WERI-Rb-1 (cell line): Measurements from ENCODE around the gene PHKB.

Source experiments
- DNase-seq: peaks from one replicate; pipeline ENCODE4 v3.0.0-alpha.2; 2020
- H3K27ac ChIP-seq: fragments of 250-450 bp; sonication (Bioruptor Pico); 2 replicates; pipeline ENCODE4 v1.5.1; 2020; ENCODE audit warnings: mild to moderate bottlenecking, moderate library complexity
- H3K27me3 ChIP-seq: fragments of 250-450 bp; sonication (Bioruptor Pico); 2 replicates; pipeline ENCODE4 v1.5.1; 2021; ENCODE audit warnings: mild to moderate bottlenecking, low read depth, moderate library complexity; ENCODE audit not compliant: insufficient read depth, severe bottlenecking
- H3K36me3 ChIP-seq: fragments of 250-450 bp; sonication (Bioruptor Pico); 2 replicates; pipeline ENCODE4 v1.5.1; 2020; ENCODE audit warnings: mild to moderate bottlenecking, moderate library complexity
- H3K4me3 ChIP-seq: 2 replicates; pipeline ENCODE4 v1.5.1; 2011; ENCODE audit warnings: low read depth, mild to moderate bottlenecking, control low read depth, low read length
- H3K9me3 ChIP-seq: fragments of 250-450 bp; sonication (Bioruptor Pico); 2 replicates; pipeline ENCODE4 v1.5.1; 2021; ENCODE audit warnings: mild to moderate bottlenecking, moderate library complexity; ENCODE audit not compliant: severe bottlenecking
- TF ChIP-seq, protein P1 (sequence below): IDR thresholded peaks from 2 replicates; pipeline ENCODE4 v1.5.1; 2011; ENCODE audit warnings: low read depth, mild to moderate bottlenecking, control low read depth, inconsistent platforms, low read length

The PHKB gene

DNA sequence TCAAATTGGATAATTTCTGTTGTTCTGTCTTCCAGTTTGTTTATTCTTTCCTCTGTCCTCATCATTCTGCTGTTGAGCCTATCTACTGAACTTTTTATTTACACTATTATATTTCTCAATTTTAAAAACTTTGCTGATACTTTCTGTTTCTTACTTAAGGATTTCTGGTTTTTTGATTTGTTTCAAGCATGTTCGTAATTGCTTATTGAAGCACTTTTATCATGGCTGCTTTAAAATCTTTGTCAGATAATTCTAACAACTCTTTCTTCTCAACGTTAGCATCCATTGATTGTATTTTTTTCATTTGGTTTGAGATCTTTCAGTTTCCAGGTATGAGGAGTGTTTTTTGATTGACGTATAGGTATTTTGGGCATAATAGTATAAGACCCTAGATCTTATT, 116.9 kb downstream of the PHKB start:
- Histone ChIP-seq H3K36me3 (no peaks in the 10 kb centered on the region), H3K27me3 (no peaks in the 10 kb centered on the region), H3K9me3 (no peaks in the 10 kb centered on the region), H3K27ac (no peak overlapping the region), H3K4me3 (no peak overlapping the region)
- TF ChIP-seq, protein P1, sequence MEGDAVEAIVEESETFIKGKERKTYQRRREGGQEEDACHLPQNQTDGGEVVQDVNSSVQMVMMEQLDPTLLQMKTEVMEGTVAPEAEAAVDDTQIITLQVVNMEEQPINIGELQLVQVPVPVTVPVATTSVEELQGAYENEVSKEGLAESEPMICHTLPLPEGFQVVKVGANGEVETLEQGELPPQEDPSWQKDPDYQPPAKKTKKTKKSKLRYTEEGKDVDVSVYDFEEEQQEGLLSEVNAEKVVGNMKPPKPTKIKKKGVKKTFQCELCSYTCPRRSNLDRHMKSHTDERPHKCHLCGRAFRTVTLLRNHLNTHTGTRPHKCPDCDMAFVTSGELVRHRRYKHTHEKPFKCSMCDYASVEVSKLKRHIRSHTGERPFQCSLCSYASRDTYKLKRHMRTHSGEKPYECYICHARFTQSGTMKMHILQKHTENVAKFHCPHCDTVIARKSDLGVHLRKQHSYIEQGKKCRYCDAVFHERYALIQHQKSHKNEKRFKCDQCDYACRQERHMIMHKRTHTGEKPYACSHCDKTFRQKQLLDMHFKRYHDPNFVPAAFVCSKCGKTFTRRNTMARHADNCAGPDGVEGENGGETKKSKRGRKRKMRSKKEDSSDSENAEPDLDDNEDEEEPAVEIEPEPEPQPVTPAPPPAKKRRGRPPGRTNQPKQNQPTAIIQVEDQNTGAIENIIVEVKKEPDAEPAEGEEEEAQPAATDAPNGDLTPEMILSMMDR: no peak
- DNase-seq: no peak

DNA sequence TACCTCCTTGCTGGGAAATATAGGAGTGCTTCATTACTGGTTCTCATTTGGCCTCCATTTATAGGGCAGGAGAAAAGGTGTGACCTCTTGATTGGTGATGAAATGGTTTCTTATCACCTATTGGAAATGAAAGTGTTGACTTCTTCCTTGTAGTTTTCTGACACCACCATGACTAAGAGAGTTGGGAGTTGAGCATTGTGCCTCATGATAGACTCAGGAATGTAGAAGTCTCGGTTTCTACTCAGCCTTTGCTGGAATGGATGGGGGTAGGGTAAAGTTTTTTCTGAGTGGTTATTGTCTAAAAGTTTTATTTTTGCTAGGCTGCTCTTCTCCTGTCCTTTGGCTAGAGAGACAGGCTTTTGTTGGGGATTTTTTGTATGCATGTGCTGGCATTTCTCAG, 117.4 kb downstream of the PHKB start:
- H3K9me3 ChIP-seq: no peaks in the 10 kb centered on the region
- no peak overlapping the region for H3K27ac ChIP-seq
- TF ChIP-seq, protein P1: no peak
- H3K36me3 ChIP-seq: no peaks in the 10 kb centered on the region
- H3K4me3 ChIP-seq: no peak overlapping the region
- no peaks in the 10 kb centered on the region for H3K27me3 ChIP-seq
- DNase-seq: no peak

DNA sequence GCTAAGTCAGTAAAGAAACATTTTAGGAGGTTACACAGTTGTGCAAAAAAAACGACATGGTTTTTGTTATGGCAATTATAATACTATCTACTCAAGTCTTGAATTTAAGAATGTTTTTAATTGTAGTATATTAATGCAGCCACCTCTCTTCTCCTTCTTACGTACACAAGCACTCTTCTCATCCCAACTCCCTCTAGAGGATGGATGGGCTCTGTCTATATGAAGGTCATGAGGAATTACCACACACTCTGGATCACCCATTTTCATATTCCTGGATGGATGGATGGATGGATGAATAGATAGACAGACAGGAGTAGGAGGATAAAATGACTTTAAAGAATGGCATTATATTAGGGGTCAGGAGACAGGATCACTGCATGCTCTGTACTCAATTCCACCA, 120.0 kb downstream of the PHKB start:
- Histone ChIP-seq H3K9me3 (no peaks in the 10 kb centered on the region), H3K27me3 (no peaks in the 10 kb centered on the region), H3K36me3 (no peaks in the 10 kb centered on the region), H3K27ac (no peak overlapping the region), H3K4me3 (no peak overlapping the region)
- TF ChIP-seq, protein P1: no peak
- no peak for DNase-seq

DNA sequence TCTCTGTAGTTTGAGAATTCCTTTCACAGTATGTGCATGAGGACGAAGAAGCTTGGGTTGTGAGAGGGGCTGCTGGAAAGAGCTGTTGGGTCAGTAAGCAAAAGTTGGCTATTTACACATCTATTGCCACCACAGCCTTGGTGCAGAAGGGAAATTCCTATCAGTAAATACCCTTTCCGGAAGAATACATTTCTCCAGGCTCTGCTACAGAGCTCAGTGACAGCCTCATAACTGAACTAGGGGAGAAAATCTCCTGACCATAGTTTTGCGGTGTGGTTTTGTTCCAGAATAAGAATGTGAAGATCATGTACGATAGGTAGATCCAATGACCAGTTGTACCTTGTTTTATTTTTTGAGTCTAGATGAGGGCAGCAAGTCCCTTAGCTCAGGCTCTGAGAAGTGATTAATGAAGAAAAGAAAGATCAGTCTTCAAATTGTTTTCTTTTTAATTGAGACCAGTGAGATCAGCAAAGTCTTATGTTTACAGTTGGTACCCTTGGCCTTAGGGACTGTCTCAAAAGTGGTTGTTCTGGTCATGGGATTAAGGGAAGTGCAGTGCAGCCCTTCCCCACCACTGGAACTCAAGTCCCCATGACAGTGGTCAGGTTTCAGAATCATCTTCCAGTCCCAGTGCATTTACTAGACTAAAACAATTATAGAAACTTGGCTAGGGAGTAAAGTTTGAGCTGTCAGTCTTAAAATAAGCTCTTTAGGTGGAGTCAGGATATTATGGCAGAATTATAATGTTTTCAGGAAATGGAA, 123.5 kb downstream of the PHKB start:
- TF ChIP-seq, protein P1: no peak
- Histone ChIP-seq H3K36me3 (no peaks in the 10 kb centered on the region), H3K27me3 (no peaks in the 10 kb centered on the region), H3K27ac (no peak overlapping the region), H3K9me3 (no peaks in the 10 kb centered on the region), H3K4me3 (no peak overlapping the region)
- no peak for DNase-seq

DNA sequence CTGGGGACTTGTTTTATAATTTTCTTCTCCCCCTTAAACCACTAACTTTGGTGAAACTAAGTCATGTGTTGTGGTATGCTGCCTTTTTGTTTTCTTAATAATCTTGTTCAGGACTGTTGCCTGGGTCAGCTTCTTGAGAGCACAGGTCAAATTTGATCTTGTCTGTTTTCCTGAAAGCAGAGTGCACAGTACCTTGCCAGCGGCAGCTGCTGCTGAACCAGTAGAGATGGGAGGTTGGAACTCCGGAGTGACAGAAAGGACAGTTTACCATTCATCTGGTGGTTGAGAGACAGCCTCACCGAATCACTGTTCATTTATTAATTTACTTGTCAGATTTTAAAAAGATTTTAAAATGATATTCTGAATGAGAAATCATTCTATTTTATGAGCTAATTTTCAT, 125.0 kb downstream of the PHKB start:
- Histone ChIP-seq H3K4me3 (no peak overlapping the region), H3K36me3 (peaks cover 9% of the 10 kb centered on the region), H3K27ac (no peak overlapping the region), H3K9me3 (no peaks in the 10 kb centered on the region), H3K27me3 (no peaks in the 10 kb centered on the region)
- DNase-seq: no peak
- TF ChIP-seq, protein P1: no peak

DNA sequence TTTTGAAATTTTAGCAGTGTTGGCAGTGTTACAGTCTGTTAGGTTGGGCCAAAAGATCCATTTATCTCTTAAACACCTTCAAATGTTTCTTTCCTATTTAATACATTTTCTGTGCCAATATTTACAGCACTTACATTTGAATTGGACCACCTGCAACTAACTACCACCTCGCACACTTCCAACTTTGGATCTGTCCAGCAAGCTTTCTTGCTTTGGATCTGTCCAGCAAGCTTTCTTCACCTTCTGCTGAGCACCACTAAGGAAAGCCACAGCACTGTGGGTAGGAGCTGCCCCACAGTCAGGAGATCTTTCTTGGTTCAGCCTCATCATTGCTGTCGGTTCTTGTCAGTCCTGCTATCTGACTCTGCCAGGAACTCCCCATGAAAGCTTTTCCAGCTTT, 129.3 kb downstream of the PHKB start:
- TF ChIP-seq, protein P1: no peak
- H3K27ac ChIP-seq: no peak overlapping the region
- no peak overlapping the region for H3K4me3 ChIP-seq
- H3K9me3 ChIP-seq: no peaks in the 10 kb centered on the region
- no peak for DNase-seq
- H3K27me3 ChIP-seq: no peaks in the 10 kb centered on the region
- peaks cover 10% of the 10 kb centered on the region for H3K36me3 ChIP-seq
